VCaP (cell line): ENCODE data around the gene LYPD5.

Source experiments
- H3K27ac ChIP-seq: fragments of 450-650 bp; 2 replicates; pipeline ENCODE4 v1.5.1; 2017
- TF ChIP-seq, protein P1 (sequence below): fragments of 450-650 bp; conservative IDR thresholded peaks from 2 replicates; pipeline ENCODE4 v1.5.1; 2017; ENCODE audit warnings: mild to moderate bottlenecking, moderate library complexity

Gene LYPD5

GRCh38 chr19:43774103-43774939 is 27.9 kb downstream of the LYPD5 start:
- TF ChIP-seq, protein P1, sequence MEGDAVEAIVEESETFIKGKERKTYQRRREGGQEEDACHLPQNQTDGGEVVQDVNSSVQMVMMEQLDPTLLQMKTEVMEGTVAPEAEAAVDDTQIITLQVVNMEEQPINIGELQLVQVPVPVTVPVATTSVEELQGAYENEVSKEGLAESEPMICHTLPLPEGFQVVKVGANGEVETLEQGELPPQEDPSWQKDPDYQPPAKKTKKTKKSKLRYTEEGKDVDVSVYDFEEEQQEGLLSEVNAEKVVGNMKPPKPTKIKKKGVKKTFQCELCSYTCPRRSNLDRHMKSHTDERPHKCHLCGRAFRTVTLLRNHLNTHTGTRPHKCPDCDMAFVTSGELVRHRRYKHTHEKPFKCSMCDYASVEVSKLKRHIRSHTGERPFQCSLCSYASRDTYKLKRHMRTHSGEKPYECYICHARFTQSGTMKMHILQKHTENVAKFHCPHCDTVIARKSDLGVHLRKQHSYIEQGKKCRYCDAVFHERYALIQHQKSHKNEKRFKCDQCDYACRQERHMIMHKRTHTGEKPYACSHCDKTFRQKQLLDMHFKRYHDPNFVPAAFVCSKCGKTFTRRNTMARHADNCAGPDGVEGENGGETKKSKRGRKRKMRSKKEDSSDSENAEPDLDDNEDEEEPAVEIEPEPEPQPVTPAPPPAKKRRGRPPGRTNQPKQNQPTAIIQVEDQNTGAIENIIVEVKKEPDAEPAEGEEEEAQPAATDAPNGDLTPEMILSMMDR, result no peak
- H3K27ac ChIP-seq, result no peak overlapping the region

GRCh38 chr19:43773725-43774102 is 28.5 kb downstream of the LYPD5 start:
- no peak overlapping the region for H3K27ac ChIP-seq
- TF ChIP-seq, protein P1, result no peak

GRCh38 chr19:43769256-43769655 is 33.0 kb downstream of the LYPD5 start:
- H3K27ac ChIP-seq, result peak overlapping the region; percentile 90
- TF ChIP-seq, protein P1, result no peak

GRCh38 chr19:43768273-43769050 is 33.8 kb downstream of the LYPD5 start:
- TF ChIP-seq, protein P1, result no peak
- peak overlapping the region; percentile 90 for H3K27ac ChIP-seq

DNA sequence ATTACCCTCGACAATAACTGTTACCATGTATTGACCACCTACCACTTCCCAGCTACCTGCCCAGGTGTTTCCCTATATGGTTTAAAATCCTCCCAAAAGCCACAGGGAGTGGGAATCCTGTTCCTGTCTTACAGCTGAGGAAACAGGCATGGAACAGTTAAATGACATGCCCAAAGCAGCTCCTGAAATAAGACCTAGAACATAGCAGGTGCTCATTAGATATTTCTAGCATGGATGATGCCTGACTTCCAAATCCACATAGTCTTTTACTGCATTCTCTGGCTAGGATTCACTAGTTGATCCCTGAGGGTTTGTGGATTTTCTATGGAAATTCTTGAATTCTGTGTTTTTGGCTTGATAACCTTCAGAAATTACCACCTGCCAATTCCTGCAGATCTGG is 34.4 kb downstream of the LYPD5 start:
- peak overlapping the region; percentile 90 for H3K27ac ChIP-seq

DNA sequence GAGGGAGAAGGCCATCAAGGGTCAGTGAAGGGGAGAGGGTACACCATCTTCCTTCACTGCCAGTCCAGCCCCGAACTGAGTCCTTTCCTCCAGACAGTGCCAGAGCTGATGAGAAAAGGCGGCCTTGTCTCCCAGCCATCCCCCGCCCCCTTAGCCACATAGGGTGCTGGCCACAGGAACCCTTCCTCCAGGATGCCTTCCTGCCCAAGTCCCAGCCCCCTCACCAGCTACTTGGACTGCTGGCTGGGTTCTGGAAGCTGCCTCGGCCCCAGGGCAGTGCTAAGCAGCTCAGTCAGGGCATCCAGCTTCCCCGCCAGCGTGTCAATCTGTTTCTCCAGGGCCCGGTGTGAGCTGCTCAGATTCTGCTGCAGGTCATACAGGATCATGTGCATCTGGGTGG is 34.9 kb downstream of the LYPD5 start:
- TF ChIP-seq, protein P1, result no peak
- peak overlapping the region; percentile 90 for H3K27ac ChIP-seq

More for the DNA sequence above, 34.4 kb downstream of the LYPD5 start:
- TF ChIP-seq, protein P1, result no peak

GRCh38 chr19:43766755-43767043 is 35.5 kb downstream of the LYPD5 start:
- peak overlapping the region; percentile 90 for H3K27ac ChIP-seq
- TF ChIP-seq, protein P1, result peak; percentile 38
